Chondrocyte (in vitro differentiated cells): ENCODE results near the gene SH3BP5. TPM values are rescaled to one million over a fixed set of nuclear protein-coding genes. Genes with fewer than 3 reads are reported as not detected.

Experiments
- DNase-seq: peaks from one replicate; pipeline ENCODE4 v3.0.0; 2021; ENCODE audit warnings: mixed read lengths, low spot score
- H3K27ac Mint-ChIP-seq: one replicate; pipeline ENCODE4 v1.8.0; 2021; ENCODE audit warnings: mild to moderate bottlenecking, moderate library complexity, mixed read lengths; ENCODE audit not compliant: unreplicated experiment
- H3K27me3 Mint-ChIP-seq: 2 replicates; pipeline ENCODE4 v1.8.0; 2021; ENCODE audit warnings: low read depth, mixed read lengths
- H3K36me3 Mint-ChIP-seq: 2 replicates; pipeline ENCODE4 v1.8.0; 2021; ENCODE audit warnings: low read depth, mixed read lengths
- H3K4me1 Mint-ChIP-seq: 2 replicates; pipeline ENCODE4 v1.8.0; 2021; ENCODE audit warnings: low read depth, mild to moderate bottlenecking, mixed read lengths
- H3K4me3 Mint-ChIP-seq: one replicate; pipeline ENCODE4 v1.8.0; 2021; ENCODE audit warnings: mild to moderate bottlenecking, moderate library complexity, mixed read lengths; ENCODE audit not compliant: unreplicated experiment
- H3K9me3 Mint-ChIP-seq: 2 replicates; pipeline ENCODE4 v1.8.0; 2021; ENCODE audit warnings: low read depth, mixed read lengths
- CTCF ChIP-seq: fragments of 200-600 bp; sonication (generic); IDR thresholded peaks from 2 replicates; pipeline ENCODE4 v1.5.0; 2021; ENCODE audit warnings: antibody characterized with exemption, mild to moderate bottlenecking, moderate library complexity
- total RNA-seq: library from RNA; stranded (reverse); gene quantifications from 3 replicates; pipeline ENCODE4 v1.2.1, GENCODE V29; 2021

The SH3BP5 gene
- total RNA-seq, 1 donor from 2014 or later = 13.5 TPM

GRCh38 chr3:15253023-15253697 lies 79.2 kb downstream of the SH3BP5 start:
- H3K9me3 Mint-ChIP-seq = no peaks in the 10 kb centered on the region
- H3K36me3 Mint-ChIP-seq = peaks cover 42% of the 10 kb centered on the region
- no peak overlapping the region for H3K4me3 Mint-ChIP-seq

GRCh38 chr3:15246186-15246585 lies 86.2 kb downstream of the SH3BP5 start:
- Mint-ChIP-seq H3K36me3 (peaks cover 41% of the 10 kb centered on the region), H3K27me3 (no peaks in the 10 kb centered on the region), H3K4me1 (no peaks in the 10 kb centered on the region), H3K4me3 (no peak overlapping the region), H3K27ac (no peak overlapping the region), H3K9me3 (no peaks in the 10 kb centered on the region)
- no peak for TF ChIP-seq CTCF
- DNase-seq = no peak

More at GRCh38 chr3:15253023-15253697, 79.2 kb downstream of the SH3BP5 start:
- no peak for TF ChIP-seq CTCF
- Mint-ChIP-seq H3K4me1 (no peaks in the 10 kb centered on the region), H3K27me3 (no peaks in the 10 kb centered on the region), H3K27ac (peak overlapping the region; percentile 18)
- DNase-seq = no peak

- no peaks in the 10 kb centered on the region for H3K9me3 Mint-ChIP-seq
- no peak for TF ChIP-seq CTCF
- H3K4me1 Mint-ChIP-seq = no peaks in the 10 kb centered on the region
- no peak overlapping the region for H3K27ac Mint-ChIP-seq
- H3K4me3 Mint-ChIP-seq = no peak overlapping the region
- no peak for DNase-seq
- H3K36me3 Mint-ChIP-seq = peaks cover 37% of the 10 kb centered on the region
- no peaks in the 10 kb centered on the region for H3K27me3 Mint-ChIP-seq
These were observed 88.4 kb downstream of the SH3BP5 start for GRCh38 chr3:15243822-15244482.

GRCh38 chr3:15241341-15241740 lies 91.0 kb downstream of the SH3BP5 start:
- H3K4me1 Mint-ChIP-seq = no peaks in the 10 kb centered on the region
- H3K36me3 Mint-ChIP-seq = peaks cover 32% of the 10 kb centered on the region
- H3K4me3 Mint-ChIP-seq = no peak overlapping the region
- H3K27ac Mint-ChIP-seq = no peak overlapping the region
- no peaks in the 10 kb centered on the region for H3K9me3 Mint-ChIP-seq
- peak; percentile 45 for TF ChIP-seq CTCF
- DNase-seq = no peak
- no peaks in the 10 kb centered on the region for H3K27me3 Mint-ChIP-seq

- H3K9me3 Mint-ChIP-seq = no peaks in the 10 kb centered on the region
- no peak overlapping the region for H3K4me3 Mint-ChIP-seq
- peaks cover 8% of the 10 kb centered on the region for H3K36me3 Mint-ChIP-seq
- DNase-seq = no peak
- H3K27me3 Mint-ChIP-seq = no peaks in the 10 kb centered on the region
- H3K27ac Mint-ChIP-seq = no peak overlapping the region
- TF ChIP-seq CTCF = no peak
- no peaks in the 10 kb centered on the region for H3K4me1 Mint-ChIP-seq
These were observed 103.1 kb downstream of the SH3BP5 start for GRCh38 chr3:15229262-15229661.
